K562 (cell line): Measurements from ENCODE around the gene IGSF21. TPM values are rescaled to one million over a fixed set of nuclear protein-coding genes. Genes with fewer than 3 reads are reported as not detected.

Source experiments
- FOXM1 ChIP-seq, 2 experiments: fragments of 450-650 bp in 1 of 2; sonication (generic) in 1 of 2; formaldehyde crosslinking in 1 of 2; IDR thresholded peaks; 2 replicates each; pipeline versions ENCODE4 v1.6.1 to v1.9.0; 2017 to 2022; ENCODE audit warnings: low read depth in 2 of 2, mild to moderate bottlenecking in 2 of 2, missing genetic modification reagents in 1 of 2, moderate library complexity in 1 of 2
- HDGF ChIP-seq: fragments of 450-650 bp; IDR thresholded peaks from 2 replicates; pipeline ENCODE4 v1.6.1; 2016
- NFYB ChIP-seq: IDR thresholded peaks from 2 replicates; pipeline ENCODE4 v1.6.1; 2011; ENCODE audit warnings: mild to moderate bottlenecking, moderate library complexity; ENCODE audit not compliant: insufficient read length; ENCODE audit errors: extremely low read depth
- ZNF12 ChIP-seq: sonication (generic); formaldehyde crosslinking; IDR thresholded peaks from 2 replicates; pipeline ENCODE4 v1.4.0; 2020; ENCODE audit warnings: mild to moderate bottlenecking, missing genetic modification reagents
- polyA plus RNA-seq, 8 experiments: library from polyadenylated mRNA; depleted of rRNA in 4 of 8; stranded (reverse) in 5 of 8; unstranded in 3 of 8; fragments of >200 nt; fragmentation: Nextera tagmentation in 2 of 8; fragmentation: Illumina TruSeq in 1 of 8; extraction: Ambion mirVana in 2 of 8; extraction: Trizol in 1 of 8; gene quantifications; 2 replicates each; pipeline versions ENCODE4 v1.2.1 to v1.2.3, GENCODE V29; 2011 to 2014; ENCODE audit warnings: inconsistent platforms in 1 of 8, missing spikeins in 1 of 8
- total RNA-seq, 7 experiments: library from RNA; depleted of rRNA in 6 of 7; stranded (reverse); fragments of >200 nt in 6 of 7; fragmentation: Illumina TruSeq in 2 of 7; extraction: Trizol in 2 of 7; gene quantifications; 2 replicates each; pipeline versions ENCODE4 v1.2.1 to v1.2.3, GENCODE V29; 2011 to 2021; ENCODE audit warnings: low replicate concordance in 1 of 7
- TF ChIP-seq, protein P1 (sequence below): sonication (generic); formaldehyde crosslinking; IDR thresholded peaks from 2 replicates; pipeline ENCODE4 v1.4.0; 2020; ENCODE audit warnings: mild to moderate bottlenecking, missing genetic modification reagents
- TF ChIP-seq, protein P2 (sequence below), 2 experiments: fragments of 250-450 bp in 1 of 2; fragments of 450-650 bp in 1 of 2; sonication (Bioruptor Pico) in 1 of 2; IDR thresholded peaks; 2 replicates each; pipeline versions ENCODE4 v1.6.1 to v1.8.0; 2016 to 2021; ENCODE audit warnings: mild to moderate bottlenecking in 2 of 2, moderate library complexity in 2 of 2, missing compliant biosample characterization in 1 of 2, missing genetic modification characterization in 1 of 2
- TF ChIP-seq, protein P3 (sequence below), 2 experiments: fragments of 450-650 bp in 1 of 2; sonication (generic) in 1 of 2; formaldehyde crosslinking; conservative IDR thresholded peaks; 2 replicates each; pipeline versions ENCODE4 v1.4.0 to v1.8.1; 2020 to 2022; ENCODE audit warnings: mild to moderate bottlenecking in 1 of 2, missing genetic modification reagents in 1 of 2
- TF ChIP-seq, protein P4 (sequence below): fragments of 250-450 bp; sonication (Bioruptor Pico); IDR thresholded peaks from 2 replicates; pipeline ENCODE4 v1.4.0; 2020

The IGSF21 gene
- total and polyA plus RNA-seq, 9 of the 15 experiments (the other 6 are each of a cell fraction or from before 2014, with no cell fraction given): not detected

DNA sequence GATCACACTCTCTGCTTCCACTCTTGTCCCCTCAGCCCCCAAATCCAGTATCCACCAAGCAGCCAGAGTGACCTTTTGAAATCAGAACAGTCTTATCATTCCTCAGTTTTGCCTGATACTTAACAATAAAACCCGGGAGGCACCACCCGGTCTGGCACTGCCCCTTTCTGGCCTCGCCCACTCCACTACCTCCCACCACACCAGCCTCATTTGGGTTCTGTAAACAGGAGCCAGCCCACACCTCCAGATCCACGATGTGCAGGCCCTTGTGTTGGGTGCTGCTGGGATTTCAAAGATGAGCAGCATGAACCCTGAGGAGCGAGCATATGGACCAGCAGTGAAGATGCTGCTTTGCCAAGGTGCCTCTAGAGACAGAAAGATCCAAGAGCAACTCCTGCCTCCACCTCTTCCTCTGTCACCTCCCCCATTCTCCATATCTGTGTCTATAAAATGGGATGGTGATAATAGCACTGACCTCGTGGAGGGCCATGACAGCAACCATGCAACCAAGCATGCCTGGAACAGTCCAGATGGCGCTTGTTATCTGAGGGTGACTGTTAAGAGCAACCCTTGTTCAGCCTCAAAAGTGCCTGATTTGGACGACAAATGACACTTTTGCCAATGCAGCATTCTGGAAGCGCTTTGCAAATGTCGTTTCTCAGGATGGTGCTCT lies 136.0 kb downstream of the IGSF21 start (continued):
- TF ChIP-seq, protein P1, sequence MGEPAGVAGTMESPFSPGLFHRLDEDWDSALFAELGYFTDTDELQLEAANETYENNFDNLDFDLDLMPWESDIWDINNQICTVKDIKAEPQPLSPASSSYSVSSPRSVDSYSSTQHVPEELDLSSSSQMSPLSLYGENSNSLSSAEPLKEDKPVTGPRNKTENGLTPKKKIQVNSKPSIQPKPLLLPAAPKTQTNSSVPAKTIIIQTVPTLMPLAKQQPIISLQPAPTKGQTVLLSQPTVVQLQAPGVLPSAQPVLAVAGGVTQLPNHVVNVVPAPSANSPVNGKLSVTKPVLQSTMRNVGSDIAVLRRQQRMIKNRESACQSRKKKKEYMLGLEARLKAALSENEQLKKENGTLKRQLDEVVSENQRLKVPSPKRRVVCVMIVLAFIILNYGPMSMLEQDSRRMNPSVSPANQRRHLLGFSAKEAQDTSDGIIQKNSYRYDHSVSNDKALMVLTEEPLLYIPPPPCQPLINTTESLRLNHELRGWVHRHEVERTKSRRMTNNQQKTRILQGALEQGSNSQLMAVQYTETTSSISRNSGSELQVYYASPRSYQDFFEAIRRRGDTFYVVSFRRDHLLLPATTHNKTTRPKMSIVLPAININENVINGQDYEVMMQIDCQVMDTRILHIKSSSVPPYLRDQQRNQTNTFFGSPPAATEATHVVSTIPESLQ (CRISPR knock-in tag): no peak
- TF ChIP-seq, protein P2, sequence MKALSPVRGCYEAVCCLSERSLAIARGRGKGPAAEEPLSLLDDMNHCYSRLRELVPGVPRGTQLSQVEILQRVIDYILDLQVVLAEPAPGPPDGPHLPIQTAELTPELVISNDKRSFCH (CRISPR knock-in tag; IDR thresholded peaks at IDR 0.05): no peak
- TF ChIP-seq, protein P2 (tag; IDR thresholded peaks at IDR 0.05): no peak
- TF ChIP-seq HDGF (no peak), ZNF12 (CRISPR knock-in tag) (no peak), FOXM1 (IDR thresholded peaks at IDR 0.05; ENCODE audit: low read depth) (no peak), FOXM1 (CRISPR knock-in tag; IDR thresholded peaks at IDR 0.05; ENCODE audit: low read depth) (no peak), NFYB (no peak)
- TF ChIP-seq, protein P3, sequence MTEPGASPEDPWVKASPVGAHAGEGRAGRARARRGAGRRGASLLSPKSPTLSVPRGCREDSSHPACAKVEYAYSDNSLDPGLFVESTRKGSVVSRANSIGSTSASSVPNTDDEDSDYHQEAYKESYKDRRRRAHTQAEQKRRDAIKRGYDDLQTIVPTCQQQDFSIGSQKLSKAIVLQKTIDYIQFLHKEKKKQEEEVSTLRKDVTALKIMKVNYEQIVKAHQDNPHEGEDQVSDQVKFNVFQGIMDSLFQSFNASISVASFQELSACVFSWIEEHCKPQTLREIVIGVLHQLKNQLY (CRISPR knock-in tag; conservative IDR thresholded peaks at IDR 0.05): no peak
- TF ChIP-seq, protein P4, sequence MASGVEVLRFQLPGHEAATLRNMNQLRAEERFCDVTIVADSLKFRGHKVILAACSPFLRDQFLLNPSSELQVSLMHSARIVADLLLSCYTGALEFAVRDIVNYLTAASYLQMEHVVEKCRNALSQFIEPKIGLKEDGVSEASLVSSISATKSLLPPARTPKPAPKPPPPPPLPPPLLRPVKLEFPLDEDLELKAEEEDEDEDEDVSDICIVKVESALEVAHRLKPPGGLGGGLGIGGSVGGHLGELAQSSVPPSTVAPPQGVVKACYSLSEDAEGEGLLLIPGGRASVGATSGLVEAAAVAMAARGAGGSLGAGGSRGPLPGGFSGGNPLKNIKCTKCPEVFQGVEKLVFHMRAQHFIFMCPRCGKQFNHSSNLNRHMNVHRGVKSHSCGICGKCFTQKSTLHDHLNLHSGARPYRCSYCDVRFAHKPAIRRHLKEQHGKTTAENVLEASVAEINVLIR: no peak
- TF ChIP-seq, all 486 proteins: peak for 0
